OCI-LY1 (cell line): ENCODE data around the gene GPR107.

ENCODE experiments used
- H2AFZ ChIP-seq: fragments of 200-600 bp; sonication (generic), shearing (Covaris generic); 2 replicates; pipeline ENCODE4 v1.6.0; 2014; ENCODE audit warnings: antibody characterized with exemption, mild to moderate bottlenecking, low read length
- H3F3A ChIP-seq: fragments of 200-600 bp; sonication (generic), shearing (Covaris generic); 2 replicates; pipeline ENCODE4 v1.6.0; 2014; ENCODE audit warnings: mild to moderate bottlenecking, antibody characterized with exemption, low read length, moderate library complexity; ENCODE audit not compliant: insufficient read depth
- H3K27ac ChIP-seq: fragments of 200-600 bp; sonication (generic); 2 replicates; pipeline ENCODE4 v1.5.1; 2014; ENCODE audit warnings: low read length, mixed run types, mild to moderate bottlenecking, low read depth; ENCODE audit not compliant: poor library complexity, severe bottlenecking
- H3K27me3 ChIP-seq: fragments of 200-600 bp; sonication (generic); 2 replicates; pipeline ENCODE4 v1.6.0; 2014; ENCODE audit warnings: antibody characterized with exemption, mild to moderate bottlenecking, low read length, moderate library complexity; ENCODE audit not compliant: insufficient read depth
- H3K36me3 ChIP-seq: fragments of 200-600 bp; sonication (generic); 2 replicates; pipeline ENCODE4 v1.6.1; 2014; ENCODE audit warnings: mild to moderate bottlenecking, antibody characterized with exemption, low read length, moderate library complexity, mixed read lengths; ENCODE audit not compliant: insufficient read depth
- H3K4me1 ChIP-seq: fragments of 200-600 bp; sonication (generic); 2 replicates; pipeline ENCODE4 v1.5.1; 2014; ENCODE audit warnings: mild to moderate bottlenecking, low read length, moderate library complexity; ENCODE audit not compliant: insufficient read depth, severe bottlenecking
- H3K4me2 ChIP-seq: fragments of 200-600 bp; sonication (generic), shearing (Covaris generic); 2 replicates; pipeline ENCODE4 v1.6.1; 2014; ENCODE audit warnings: low read length
- H3K4me3 ChIP-seq: fragments of 200-600 bp; sonication (generic); 2 replicates; pipeline ENCODE4 v1.5.1; 2014; ENCODE audit warnings: low read length, low read depth, mild to moderate bottlenecking, mixed read lengths; ENCODE audit not compliant: poor library complexity, severe bottlenecking
- H3K79me2 ChIP-seq: fragments of 200-600 bp; shearing (Covaris generic); 2 replicates; pipeline ENCODE4 v1.6.1; 2016; ENCODE audit warnings: mixed run types, low read length, mixed read lengths; ENCODE audit not compliant: insufficient read depth
- H3K9ac ChIP-seq: fragments of 200-600 bp; sonication (generic), shearing (Covaris generic); 2 replicates; pipeline ENCODE4 v1.6.1; 2014; ENCODE audit warnings: mild to moderate bottlenecking, low read length, mixed read lengths
- H3K9me2 ChIP-seq: fragments of 200-600 bp; sonication (generic), shearing (Covaris generic); 2 replicates; pipeline ENCODE4 v1.6.1; 2014; ENCODE audit warnings: low read depth, mild to moderate bottlenecking, low read length, mixed read lengths
- H3K9me3 ChIP-seq: fragments of 200-600 bp; shearing (Covaris generic); 2 replicates; pipeline ENCODE4 v1.6.1; 2014; ENCODE audit warnings: low read length, mixed read lengths
- H4K20me1 ChIP-seq: fragments of 200-600 bp; sonication (generic), shearing (Covaris generic); 2 replicates; pipeline ENCODE4 v1.6.0; 2016; ENCODE audit warnings: mild to moderate bottlenecking, low read length; ENCODE audit not compliant: insufficient read depth
- CTCF ChIP-seq: fragments of 200-600 bp; sonication (generic), shearing (Covaris generic); IDR thresholded peaks from 2 replicates; pipeline ENCODE4 v1.5.1; 2017; ENCODE audit warnings: mild to moderate bottlenecking, antibody characterized with exemption, low read length, moderate library complexity, mixed read lengths
- EZH2 ChIP-seq: fragments of 200-600 bp; sonication (generic), shearing (Covaris generic); IDR thresholded peaks from 2 replicates; pipeline ENCODE4 v1.8.0; 2017; ENCODE audit warnings: borderline replicate concordance, mixed run types, mild to moderate bottlenecking, antibody characterized with exemption, low read length, moderate library complexity, mixed read lengths

GPR107 gene

GRCh38 chr9:130107955-130108354 is 54.2 kb downstream of the GPR107 start:
- no peaks in the 10 kb centered on the region for H3K27me3 ChIP-seq
- H2AFZ ChIP-seq, result no peak overlapping the region
- H3K4me1 ChIP-seq, result no peaks in the 10 kb centered on the region
- no peaks in the 10 kb centered on the region for H3K9me2 ChIP-seq
- H3K27ac ChIP-seq, result no peak overlapping the region
- H3K4me3 ChIP-seq, result no peak overlapping the region
- no peak overlapping the region for H3K9ac ChIP-seq
- no peak for TF ChIP-seq EZH2
- no peak for TF ChIP-seq CTCF
- peaks cover 33% of the 10 kb centered on the region for H3K36me3 ChIP-seq
- H3K79me2 ChIP-seq, result no peaks in the 10 kb centered on the region
- H3K4me2 ChIP-seq, result no peak overlapping the region
- no peaks in the 10 kb centered on the region for H4K20me1 ChIP-seq
- no peaks in the 10 kb centered on the region for H3K9me3 ChIP-seq
- H3F3A ChIP-seq, result no peaks in the 10 kb centered on the region

GRCh38 chr9:130110166-130110565 is 56.5 kb downstream of the GPR107 start:
- TF ChIP-seq EZH2 (no peak), CTCF (peak; percentile 48; the same call in 1 of the 2 replicates)
- Histone ChIP-seq H3K27ac (no peak overlapping the region), H3F3A (no peaks in the 10 kb centered on the region), H3K9me3 (no peaks in the 10 kb centered on the region), H3K4me1 (no peaks in the 10 kb centered on the region), H3K4me2 (no peak overlapping the region), H4K20me1 (no peaks in the 10 kb centered on the region), H3K4me3 (no peak overlapping the region), H3K9me2 (no peaks in the 10 kb centered on the region), H2AFZ (no peak overlapping the region), H3K36me3 (peaks cover 16% of the 10 kb centered on the region), H3K9ac (no peak overlapping the region), H3K27me3 (no peaks in the 10 kb centered on the region), H3K79me2 (no peaks in the 10 kb centered on the region)

GRCh38 chr9:130110596-130111021 is 56.9 kb downstream of the GPR107 start:
- H3K9ac ChIP-seq, result no peak overlapping the region

More at GRCh38 chr9:130110596-130111021, 56.9 kb downstream of the GPR107 start:
- no peaks in the 10 kb centered on the region for H3K9me3 ChIP-seq
- H2AFZ ChIP-seq, result no peak overlapping the region
- no peaks in the 10 kb centered on the region for H3F3A ChIP-seq
- H4K20me1 ChIP-seq, result no peaks in the 10 kb centered on the region
- H3K27me3 ChIP-seq, result no peaks in the 10 kb centered on the region
- H3K36me3 ChIP-seq, result peaks cover 16% of the 10 kb centered on the region
- no peak overlapping the region for H3K4me3 ChIP-seq
- TF ChIP-seq CTCF (no peak), EZH2 (no peak)
- H3K9me2 ChIP-seq, result no peaks in the 10 kb centered on the region
- H3K4me1 ChIP-seq, result no peaks in the 10 kb centered on the region
- no peaks in the 10 kb centered on the region for H3K79me2 ChIP-seq
- H3K4me2 ChIP-seq, result no peak overlapping the region
- no peak overlapping the region for H3K27ac ChIP-seq
